PC-9 (cell line): Measurements from ENCODE around the gene ITPKA.

Experiments used
- CTCF ChIP-seq: fragments of 200-600 bp; sonication (generic); conservative IDR thresholded peaks from 2 replicates; pipeline ENCODE4 v1.6.1; 2017; ENCODE audit warnings: mixed run types, antibody characterized with exemption, mild to moderate bottlenecking, moderate library complexity
- EZH2 ChIP-seq: fragments of 200-600 bp; sonication (generic); IDR thresholded peaks from 2 replicates; pipeline ENCODE4 v1.8.0; 2017; ENCODE audit warnings: antibody characterized with exemption, low read depth

GRCh38 chr15:41482110-41482877 is 11.4 kb upstream of the ITPKA start:
- no peak for TF ChIP-seq CTCF
- TF ChIP-seq EZH2 = no peak
